HG03025 (cell line): Measurements from ENCODE around the gene ABITRAM.
"Not testable (repeated sequence)": the region's sequence is repeated elsewhere in the genome, so short reads cannot be mapped to it uniquely, and the experiment has no call there.

ENCODE experiments used
- ATAC-seq: cut with Tn5 transposase; IDR thresholded peaks from one replicate; pipeline ENCODE4 v1.9.1; 2021; ENCODE audit warnings: mild to moderate bottlenecking, moderate library complexity; ENCODE audit not compliant: unreplicated experiment, low FRiP score

ABITRAM gene, protein sequence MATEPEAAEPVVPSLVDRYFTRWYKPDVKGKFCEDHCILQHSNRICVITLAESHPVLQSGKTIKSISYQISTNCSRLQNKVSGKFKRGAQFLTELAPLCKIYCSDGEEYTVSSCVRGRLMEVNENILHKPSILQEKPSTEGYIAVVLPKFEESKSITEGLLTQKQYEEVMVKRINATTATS

GRCh38 chr9:108934323-108934893 is at the start of gene ABITRAM:
TSS of gene ABITRAM (plus strand) at chr9:108934400. CDS start at chr9:108934487, 87 bp downstream.
- peak; percentile 79 for ATAC-seq

DNA sequence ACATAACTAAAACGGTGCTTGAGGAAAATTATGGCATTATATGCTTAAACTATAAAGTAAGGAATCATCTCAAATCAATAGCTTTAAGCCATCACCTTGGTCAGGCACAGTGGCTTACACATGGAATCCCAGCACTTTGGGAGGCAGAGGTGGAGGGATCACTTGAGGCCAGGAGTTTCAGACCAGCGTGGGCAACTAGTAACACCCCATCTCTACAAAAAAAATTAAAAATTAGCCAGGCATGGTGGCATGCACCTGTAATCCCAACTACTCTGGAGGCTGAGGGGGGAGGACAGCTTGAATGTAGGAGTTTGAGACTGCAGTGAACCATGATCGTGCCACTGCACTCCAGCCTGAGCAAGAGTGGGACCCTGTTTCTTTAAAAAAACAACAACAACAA is 49.5 kb upstream of the ABITRAM start:
- no peak for ATAC-seq

DNA sequence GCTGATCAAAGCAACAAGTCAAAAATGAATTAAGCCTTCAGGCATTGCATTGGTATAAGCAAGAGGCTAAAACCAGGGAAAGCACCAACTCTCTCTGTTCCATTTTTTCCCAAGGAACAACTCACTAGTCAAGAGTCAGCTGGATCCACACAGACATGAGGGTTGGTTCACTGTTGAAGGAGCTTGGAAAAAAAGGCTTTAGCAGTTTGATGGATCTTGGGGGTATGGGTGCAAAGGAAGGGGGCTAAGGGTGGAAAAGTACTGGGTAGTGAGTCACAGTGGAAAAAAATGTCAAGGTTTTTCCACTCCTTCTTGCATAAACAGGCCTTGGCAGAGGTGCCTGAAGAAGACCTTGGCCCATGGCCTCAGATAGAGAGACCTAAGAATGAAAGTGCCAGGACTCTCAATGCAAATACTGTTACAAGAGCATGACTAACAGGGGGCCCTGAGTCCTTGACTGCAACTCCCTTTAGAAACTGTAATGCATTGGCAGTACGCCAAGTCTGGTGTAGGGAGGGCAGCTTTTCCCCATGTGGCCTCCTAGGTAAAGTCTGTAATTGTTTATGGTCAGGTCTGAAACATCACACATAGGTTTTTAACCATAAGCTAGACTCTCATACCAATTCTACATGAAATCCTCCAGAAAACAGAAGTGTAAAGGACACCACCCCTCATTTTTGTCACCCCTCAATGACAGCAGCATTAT is 48.4 kb upstream of the ABITRAM start:
- ATAC-seq = peak; percentile 98

GRCh38 chr9:108886594-108887271 is 47.5 kb upstream of the ABITRAM start:
- ATAC-seq = not testable (repeated sequence)

DNA sequence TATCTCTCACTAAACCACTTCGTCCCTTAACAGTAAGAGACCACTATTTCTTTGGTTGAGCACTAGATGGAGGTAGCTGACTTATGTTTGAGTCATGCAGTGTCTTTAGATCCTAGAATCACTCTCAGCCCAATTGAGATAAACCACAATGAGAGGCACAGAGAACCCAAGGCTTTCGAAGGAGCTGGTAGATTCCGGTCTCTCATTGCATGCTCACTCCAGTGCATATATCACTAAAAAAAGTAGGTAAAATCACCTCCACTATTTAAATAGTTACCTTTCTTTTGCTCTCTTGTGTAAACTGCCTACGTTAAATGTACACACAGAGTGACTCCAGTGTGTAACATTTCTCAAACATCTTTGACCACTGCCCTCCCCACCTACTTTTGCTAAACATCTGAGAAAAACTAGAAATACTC is 44.5 kb upstream of the ABITRAM start:
- ATAC-seq = no peak

DNA sequence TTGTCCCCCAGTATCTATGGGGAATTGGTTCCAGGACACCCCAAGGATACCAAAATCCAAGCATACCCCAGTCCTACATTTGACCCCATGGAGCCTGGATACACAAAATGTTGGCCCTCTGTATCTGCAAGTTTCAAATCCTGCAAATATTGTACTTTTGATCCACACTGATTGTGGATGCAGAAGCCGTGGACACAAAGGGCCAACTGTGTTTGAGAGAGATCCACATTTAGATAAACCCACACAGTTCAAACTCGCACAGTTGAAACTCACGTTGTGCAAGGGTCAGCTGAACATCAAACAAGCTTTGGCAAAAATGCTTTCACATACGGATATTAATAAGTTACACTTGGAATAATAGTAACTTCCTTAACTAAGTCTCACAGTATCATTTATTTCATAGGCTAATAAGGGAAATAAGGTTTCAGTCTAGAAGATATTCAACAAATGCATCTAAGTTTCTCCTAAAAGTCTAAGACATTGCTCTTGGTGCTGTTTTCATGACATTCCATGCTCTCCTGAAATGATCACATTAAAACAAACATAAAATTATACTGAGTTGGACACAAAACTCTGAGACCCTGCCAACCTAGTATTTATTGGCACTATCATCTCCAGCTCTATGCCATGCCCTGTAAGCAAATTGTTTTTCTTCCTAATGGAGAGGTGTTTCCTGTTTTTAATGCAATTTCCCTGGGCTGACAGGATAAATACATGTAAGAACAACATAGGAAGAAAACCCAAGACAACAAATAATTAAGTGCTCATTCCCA is 39.8 kb upstream of the ABITRAM start:
- ATAC-seq = no peak

- no peak for ATAC-seq
Measured at GRCh38 chr9:108897324-108898096, 36.7 kb upstream of the ABITRAM start.

- not testable (repeated sequence) for ATAC-seq
Measured at GRCh38 chr9:108899023-108899695, 35.0 kb upstream of the ABITRAM start.

GRCh38 chr9:108900176-108900575 is 34.0 kb upstream of the ABITRAM start:
- ATAC-seq = no peak

DNA sequence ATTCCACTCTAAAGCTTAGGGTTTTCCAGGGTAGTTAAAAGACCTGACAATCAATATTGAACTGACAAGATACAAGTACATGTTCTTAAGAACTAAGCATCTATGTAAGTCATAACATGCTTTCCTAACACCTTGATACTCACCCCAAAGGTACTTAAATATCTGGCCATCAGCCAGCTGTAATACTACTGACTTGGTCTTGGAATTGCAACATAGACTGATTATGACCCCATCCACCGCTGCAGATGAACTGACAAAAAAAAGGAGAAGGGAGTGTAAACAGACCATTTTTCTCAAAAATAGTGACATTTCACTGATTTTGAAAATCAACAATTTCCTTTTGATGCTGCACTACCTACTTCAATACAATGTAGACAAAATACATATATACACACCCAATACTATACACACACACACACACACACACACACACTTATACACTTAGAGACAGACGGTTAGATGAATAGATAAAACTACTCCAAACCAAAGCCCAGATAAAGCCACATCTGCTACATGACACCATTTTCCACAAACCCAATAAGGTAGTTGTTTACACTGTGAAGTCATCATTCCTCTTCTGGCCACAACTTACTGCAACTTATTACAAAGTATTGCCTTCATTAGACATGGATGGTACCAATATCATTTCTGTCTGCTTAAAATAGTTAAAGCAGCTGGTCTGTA is 30.6 kb upstream of the ABITRAM start:
- no peak for ATAC-seq

DNA sequence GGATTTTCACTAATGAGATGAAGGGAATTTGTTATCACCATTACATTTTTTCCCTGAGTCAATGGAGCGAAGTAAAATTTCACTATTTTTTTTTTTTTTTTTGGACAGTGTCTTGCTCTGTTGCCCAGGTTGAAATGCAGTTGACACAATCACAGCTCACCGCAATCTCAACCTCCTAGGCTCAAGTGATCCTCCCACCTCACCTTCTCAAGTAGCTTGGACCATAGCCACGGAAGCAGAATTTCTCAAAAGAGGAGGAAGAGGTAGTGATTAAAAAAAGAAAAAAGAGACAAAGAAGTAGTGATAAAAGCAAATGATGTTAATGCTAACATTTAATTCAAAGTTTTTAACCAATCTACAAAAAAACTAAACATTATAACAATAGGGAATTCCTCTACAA is 30.0 kb upstream of the ABITRAM start:
- no peak for ATAC-seq

DNA sequence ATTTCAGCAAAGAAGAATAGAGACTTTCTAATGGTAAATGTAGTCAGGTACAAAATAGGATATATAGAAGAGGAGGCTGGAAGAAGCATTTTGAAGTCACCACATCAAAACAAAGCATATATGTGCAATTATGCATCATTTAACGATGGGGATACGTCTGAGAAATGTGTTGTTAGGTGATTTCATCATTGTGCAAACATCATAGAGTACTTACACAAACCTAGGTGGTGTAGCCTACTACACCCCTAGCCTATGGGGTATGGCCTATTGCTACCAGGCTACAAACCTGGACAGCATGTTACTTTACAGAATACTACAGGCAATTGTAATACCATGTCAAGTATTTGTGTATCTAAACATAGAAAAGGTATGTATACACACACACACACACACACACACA is 28.7 kb upstream of the ABITRAM start:
- no peak for ATAC-seq

GRCh38 chr9:108910402-108910801 is 23.8 kb upstream of the ABITRAM start:
- ATAC-seq = no peak

- ATAC-seq = no peak
Measured at GRCh38 chr9:108910914-108911313, 23.3 kb upstream of the ABITRAM start.

GRCh38 chr9:108911820-108912219 is 22.4 kb upstream of the ABITRAM start:
- no peak for ATAC-seq

DNA sequence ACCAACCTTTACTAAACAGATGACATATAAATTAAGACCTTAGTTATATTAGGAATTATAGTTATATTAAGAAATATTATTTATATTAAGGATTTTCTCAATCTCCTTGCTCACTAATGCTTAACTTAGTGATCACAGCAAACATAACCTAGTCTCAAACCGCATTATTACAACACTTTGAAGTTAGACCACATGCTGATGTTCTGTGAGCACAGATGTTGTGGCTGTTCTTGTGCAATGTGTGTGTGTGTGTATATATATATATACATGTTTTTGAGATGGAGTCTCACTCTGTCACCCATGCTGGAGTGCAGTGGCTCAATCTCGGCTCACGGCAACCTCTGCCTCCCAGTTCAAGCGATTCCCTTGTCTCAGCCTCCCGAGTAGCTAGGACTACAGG is 20.8 kb upstream of the ABITRAM start:
- no peak for ATAC-seq

GRCh38 chr9:108919517-108919916 is 14.7 kb upstream of the ABITRAM start:
- no peak for ATAC-seq

GRCh38 chr9:108920401-108920800 is 13.8 kb upstream of the ABITRAM start:
- not testable (repeated sequence) for ATAC-seq

DNA sequence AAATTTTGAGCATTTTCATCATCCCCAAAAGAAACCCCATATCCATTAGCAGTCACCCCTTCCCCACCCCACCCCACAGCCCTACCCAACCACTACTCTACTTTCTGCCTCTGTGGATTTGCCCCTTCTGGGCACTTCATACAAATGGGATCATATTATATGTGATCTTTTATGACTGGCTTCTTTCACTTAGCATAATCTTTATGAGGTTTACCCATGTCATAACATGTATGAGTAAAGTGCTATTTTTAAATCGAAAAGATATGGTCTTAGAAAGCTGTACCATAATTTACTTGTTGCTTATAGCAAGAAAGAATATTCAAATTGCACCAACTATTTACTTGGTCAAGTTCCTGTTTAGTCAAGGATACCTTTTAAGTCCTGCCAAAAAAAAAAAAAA is 13.0 kb upstream of the ABITRAM start:
- ATAC-seq = no peak
